ENCODE results near the gene CD38. TPM values are rescaled to one million over a fixed set of nuclear protein-coding genes. Genes with fewer than 3 reads are reported as not detected.

CD38 gene
- total RNA-seq, 2 donors from 2014 or later, result 0.78 to 2.6 TPM

GRCh38 chr4:15901007-15901406 is 122.9 kb downstream of the CD38 start:
- ATAC-seq (no peak), DNase-seq (no peak)
- Histone ChIP-seq H3K9me3 (no peaks in the 10 kb centered on the region), H3K27ac (no peak overlapping the region), H3K36me3 (replicated peaks in 1 of 2; ENCODE audit: insufficient read depth in 1 of 2, low read depth in 2 of 2) (no peaks in the 10 kb centered on the region), H3K4me3 (no peak overlapping the region), H3K4me1 (no peaks in the 10 kb centered on the region), H3K27me3 (peaks cover 0 to 6% of the 10 kb centered on the region in 2 donors)
- WGBS, 2 donors, result 61 to 64% methylated on average over 3 of the region's 3 CpGs
- TF ChIP-seq, protein P1, sequence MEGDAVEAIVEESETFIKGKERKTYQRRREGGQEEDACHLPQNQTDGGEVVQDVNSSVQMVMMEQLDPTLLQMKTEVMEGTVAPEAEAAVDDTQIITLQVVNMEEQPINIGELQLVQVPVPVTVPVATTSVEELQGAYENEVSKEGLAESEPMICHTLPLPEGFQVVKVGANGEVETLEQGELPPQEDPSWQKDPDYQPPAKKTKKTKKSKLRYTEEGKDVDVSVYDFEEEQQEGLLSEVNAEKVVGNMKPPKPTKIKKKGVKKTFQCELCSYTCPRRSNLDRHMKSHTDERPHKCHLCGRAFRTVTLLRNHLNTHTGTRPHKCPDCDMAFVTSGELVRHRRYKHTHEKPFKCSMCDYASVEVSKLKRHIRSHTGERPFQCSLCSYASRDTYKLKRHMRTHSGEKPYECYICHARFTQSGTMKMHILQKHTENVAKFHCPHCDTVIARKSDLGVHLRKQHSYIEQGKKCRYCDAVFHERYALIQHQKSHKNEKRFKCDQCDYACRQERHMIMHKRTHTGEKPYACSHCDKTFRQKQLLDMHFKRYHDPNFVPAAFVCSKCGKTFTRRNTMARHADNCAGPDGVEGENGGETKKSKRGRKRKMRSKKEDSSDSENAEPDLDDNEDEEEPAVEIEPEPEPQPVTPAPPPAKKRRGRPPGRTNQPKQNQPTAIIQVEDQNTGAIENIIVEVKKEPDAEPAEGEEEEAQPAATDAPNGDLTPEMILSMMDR (IDR thresholded peaks at IDR 0.05), result no peak
- no peak for TF ChIP-seq POLR2A (IDR thresholded peaks at IDR 0.05)
- intact Hi-C loops (cut with DNase I), result no loop called here

- WGBS, 2 donors, result 53 to 55% methylated on average over 2 of the region's 2 CpGs
- ATAC-seq (no peak), DNase-seq (no peak)
- Histone ChIP-seq H3K9me3 (no peaks in the 10 kb centered on the region), H3K36me3 (replicated peaks in 1 of 2; ENCODE audit: insufficient read depth in 1 of 2, low read depth in 2 of 2) (no peaks in the 10 kb centered on the region), H3K27ac (no peak overlapping the region), H3K4me3 (no peak overlapping the region), H3K4me1 (no peaks in the 10 kb centered on the region), H3K27me3 (peaks cover 0 to 7% of the 10 kb centered on the region in 2 donors)
- TF ChIP-seq, protein P1 (IDR thresholded peaks at IDR 0.05), result no peak
- TF ChIP-seq POLR2A (IDR thresholded peaks at IDR 0.05), result no peak
- intact Hi-C loops (cut with DNase I), result no loop called here
Observed at GRCh38 chr4:15901998-15902397, 123.9 kb downstream of the CD38 start.

DNA sequence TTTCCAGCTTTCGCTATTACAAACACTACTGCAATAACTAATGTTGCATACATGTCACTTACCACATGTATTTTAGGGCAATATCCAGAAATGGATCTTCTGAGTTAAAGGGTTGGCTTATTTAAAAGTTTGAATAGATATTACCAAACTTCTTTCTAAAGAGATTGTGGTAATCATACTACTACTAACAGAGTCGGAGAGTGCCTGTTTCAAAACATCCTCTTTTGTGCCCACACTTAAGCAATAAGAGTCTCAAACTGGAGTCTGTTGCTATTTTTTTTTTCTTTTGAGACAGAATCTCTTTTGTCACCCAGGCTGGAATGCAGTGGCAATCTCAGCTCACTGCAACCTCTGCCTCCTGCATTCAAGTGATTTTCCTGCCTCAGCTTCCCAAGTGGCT is 124.6 kb downstream of the CD38 start:
- H3K36me3 ChIP-seq (replicated peaks in 1 of 2; ENCODE audit: insufficient read depth in 1 of 2, low read depth in 2 of 2), result no peaks in the 10 kb centered on the region

More for the DNA sequence above, 124.6 kb downstream of the CD38 start:
- Histone ChIP-seq H3K4me3 (no peak overlapping the region), H3K9me3 (no peaks in the 10 kb centered on the region), H3K27ac (no peak overlapping the region), H3K27me3 (peaks cover 0 to 7% of the 10 kb centered on the region in 2 donors), H3K4me1 (no peaks in the 10 kb centered on the region)
- ATAC-seq (no peak), DNase-seq (no peak)
- intact Hi-C loops (cut with DNase I), result no loop called here
- WGBS, 2 donors, result 59 to 79% methylated on average over 2 of the region's 2 CpGs
- TF ChIP-seq, protein P1 (IDR thresholded peaks at IDR 0.05), result no peak
- TF ChIP-seq POLR2A (IDR thresholded peaks at IDR 0.05), result no peak

Other genes with a start within 250 kb of the CD38 start
- gene FBXL5, start 123.0 kb upstream of the CD38 start, total RNA-seq, result 10 to 100 TPM; 52.4 to 56.0 TPM
- gene FAM200B, start 96.5 kb upstream of the CD38 start, total RNA-seq, result 10 to 100 TPM; 15.6 to 20.8 TPM
- 1 to 10 TPM in 1 of 2 donors, under 1 TPM in 1; 0.99 to 1.6 TPM for gene BST1, start 75.3 kb upstream of the CD38 start, total RNA-seq
- gene FGFBP1, start 160.4 kb downstream of the CD38 start, total RNA-seq, result not detected
- 1 to 10 TPM in 1 of 2 donors, not detected in 1; 4.0 TPM for gene FGFBP2, start 184.8 kb downstream of the CD38 start, total RNA-seq

Data from body of pancreas (tissue), 4 donors.